Measurements from ENCODE around the gene NTF4.

NTF4 gene

GRCh38 chr19:49064768-49065611 is at the start of gene NTF4:
NTF4 (minus strand) TSS chr19:49064818; CDS start chr19:49061997, 2,821 bp downstream.
- DNase-seq = no peak

- no peak for DNase-seq
These were observed 49.4 kb upstream of the NTF4 start, which contains the start of gene LIN7B for GRCh38 chr19:49113762-49114629. LIN7B (plus strand) TSS chr19:49114370; CDS start chr19:49114405, 35 bp downstream.

- DNase-seq = no peak
These were observed 46.8 kb upstream of the NTF4 start for GRCh38 chr19:49111218-49111998.

- no peak for DNase-seq
These were observed 45.9 kb upstream of the NTF4 start for GRCh38 chr19:49110567-49110966.

GRCh38 chr19:49109569-49110233 is 45.1 kb upstream of the NTF4 start:
- no peak for DNase-seq

- no peak for DNase-seq
These were observed 44.4 kb upstream of the NTF4 start for GRCh38 chr19:49109051-49109450.

GRCh38 chr19:49107625-49108459 is 43.2 kb upstream of the NTF4 start:
- no peak for DNase-seq

GRCh38 chr19:49106648-49107135 is 42.1 kb upstream of the NTF4 start:
- DNase-seq = no peak

GRCh38 chr19:49104229-49104864 is 39.7 kb upstream of the NTF4 start:
- no peak for DNase-seq

GRCh38 chr19:49103331-49104085 is 38.9 kb upstream of the NTF4 start:
- DNase-seq = no peak

GRCh38 chr19:49102303-49102702 is 37.7 kb upstream of the NTF4 start:
- DNase-seq = no peak

- DNase-seq = no peak
These were observed 36.5 kb upstream of the NTF4 start for GRCh38 chr19:49101160-49101559.

- DNase-seq = no peak
These were observed 34.2 kb upstream of the NTF4 start for GRCh38 chr19:49098795-49099194.

GRCh38 chr19:49097453-49098288 is 33.1 kb upstream of the NTF4 start:
- DNase-seq = no peak

GRCh38 chr19:49094505-49095482 is 30.2 kb upstream of the NTF4 start:
- no peak for DNase-seq

GRCh38 chr19:49092686-49093085 is 28.1 kb upstream of the NTF4 start:
- no peak for DNase-seq

GRCh38 chr19:49091391-49092038 is 26.9 kb upstream of the NTF4 start:
- DNase-seq = no peak
